HepG2 (cell line): Measurements from ENCODE around the gene IFITM5. TPM values are rescaled to one million over a fixed set of nuclear protein-coding genes. Genes with fewer than 3 reads are reported as not detected.

ENCODE experiments used
- ATAC-seq: fragments of 200-7000 bp; cut with Tn5 transposase; 3 replicates; pipeline ENCODE4 v1.9.1; 2020; ENCODE audit warnings: mild to moderate bottlenecking, moderate library complexity
- BruUV-seq: library from RNA; stranded (reverse); fragments of 400-500 nt; replicated peaks from 2 replicates; lab custom pipeline; 2021; lab: Mats Ljungman, UMichigan
- CTCF ChIA-PET: fragments of 300-600 bp; formaldehyde crosslinking; extraction: SDS; loops from one replicate; lab custom pipeline; 2021; ENCODE audit warnings: low total read pairs, inconsistent platforms, low intra/inter-chr PET ratio; lab: Yijun Ruan, JAX
- POLR2A ChIA-PET: fragments of 350-600 bp; sonication (Branson Sonifier 250); formaldehyde crosslinking; loops from one replicate; lab custom pipeline; 2020; ENCODE audit warnings: antibody characterized with exemption, inconsistent platforms; lab: Yijun Ruan, JAX
- DNase-seq: peaks from one replicate; pipeline ENCODE4 v3.0.0-alpha.2; 2015; ENCODE audit warnings: low spot score
- FAIRE-seq: peaks from 3 replicates; lab custom pipeline; 2011; peaks lifted over from hg19 to GRCh38; lab: Jason Lieb, UNC
- H2AFZ ChIP-seq: one replicate; pipeline ENCODE4 v1.6.1; 2011; ENCODE audit warnings: low read length, inconsistent platforms
- H3K27ac ChIP-seq: fragments of 300-600 bp; 3 replicates; pipeline ENCODE4 v1.8.0; 2011; ENCODE audit warnings: mixed run types, mild to moderate bottlenecking, mixed read lengths, low read length, inconsistent platforms; ENCODE audit not compliant: insufficient read depth; ENCODE audit errors: extremely low read length
- H3K27me3 ChIP-seq, 2 experiments: fragments of 200-600 bp in 1 of 2; 2 replicates in 1 of 2; 3 replicates in 1 of 2; pipeline versions ENCODE4 v1.6.0 to v1.8.0; 2011; ENCODE audit warnings: low read length in 2 of 2, mild to moderate bottlenecking in 2 of 2, moderate library complexity in 2 of 2, inconsistent platforms in 1 of 2; ENCODE audit not compliant: insufficient read depth in 2 of 2, control insufficient read depth in 1 of 2
- H3K36me3 ChIP-seq, 2 experiments: fragments of 200-600 bp in 1 of 2; replicated peaks in 1 of 2; 2 replicates in 1 of 2; 3 replicates in 1 of 2; pipeline versions ENCODE4 v1.5.1 to v1.8.0; 2011; ENCODE audit warnings: low read length in 2 of 2, inconsistent platforms in 1 of 2; ENCODE audit not compliant: insufficient read depth in 2 of 2, control insufficient read depth in 1 of 2
- H3K4me1 ChIP-seq: 2 replicates; pipeline ENCODE4 v1.5.1; 2012; ENCODE audit warnings: low read length, inconsistent platforms; ENCODE audit not compliant: insufficient read depth
- H3K4me2 ChIP-seq: 2 replicates; pipeline ENCODE4 v1.6.0; 2011; ENCODE audit warnings: low read depth, low read length, inconsistent platforms
- H3K4me3 ChIP-seq, 3 experiments: fragments of 200-600 bp in 1 of 3; sonication (generic), shearing (Covaris generic) in 1 of 3; replicated peaks in 1 of 3; 2 replicates each; pipeline ENCODE4 v1.5.1; 2011 to 2016; ENCODE audit warnings: low read length in 3 of 3, inconsistent platforms in 2 of 3, low read depth in 2 of 3, mild to moderate bottlenecking in 2 of 3, control low read depth in 1 of 3, mixed read lengths in 1 of 3; ENCODE audit not compliant: insufficient read depth in 1 of 3
- H3K79me2 ChIP-seq: one replicate; pipeline ENCODE4 v1.6.1; 2011; ENCODE audit warnings: low read length, inconsistent platforms; ENCODE audit not compliant: insufficient read depth
- H3K9ac ChIP-seq: 2 replicates; pipeline ENCODE4 v1.6.0; 2011; ENCODE audit warnings: mild to moderate bottlenecking, low read depth, low read length, inconsistent platforms; ENCODE audit not compliant: insufficient read depth
- H3K9me3 ChIP-seq: 2 replicates; pipeline ENCODE4 v1.5.1; 2012; ENCODE audit warnings: mild to moderate bottlenecking, low read length
- H4K20me1 ChIP-seq: 2 replicates; pipeline ENCODE4 v1.6.0; 2011; ENCODE audit warnings: inconsistent platforms, mild to moderate bottlenecking, low read length, moderate library complexity; ENCODE audit not compliant: insufficient read depth
- HNRNPK ChIP-seq: fragments of 200-400 bp; formaldehyde crosslinking; IDR thresholded peaks from 2 replicates; pipeline ENCODE4 v1.6.1; 2018; ENCODE audit warnings: low read length, low read depth, moderate library complexity, mild to moderate bottlenecking; ENCODE audit not compliant: poor library complexity, severe bottlenecking
- NR2F1 ChIP-seq, 2 experiments: fragments of 450-650 bp in 1 of 2; formaldehyde crosslinking in 1 of 2; IDR thresholded peaks; 2 replicates each; pipeline versions ENCODE4 v1.5.0 to v1.6.1; 2016 to 2020; ENCODE audit warnings: mild to moderate bottlenecking in 1 of 2, missing compliant biosample characterization in 1 of 2, missing genetic modification reagents in 1 of 2, moderate library complexity in 1 of 2
- PCBP1 ChIP-seq: fragments of 200-400 bp; formaldehyde crosslinking; IDR thresholded peaks from 2 replicates; pipeline ENCODE4 v1.6.1; 2017; ENCODE audit warnings: mild to moderate bottlenecking, low read depth, low read length, borderline replicate concordance
- SNAPC2 ChIP-seq: sonication (generic); formaldehyde crosslinking; IDR thresholded peaks from 2 replicates; pipeline ENCODE4 v1.8.1; 2022; ENCODE audit warnings: mild to moderate bottlenecking, missing genetic modification reagents
- UBTF ChIP-seq: sonication (generic); formaldehyde crosslinking; IDR thresholded peaks from 2 replicates; pipeline ENCODE4 v1.4.0; 2020; ENCODE audit warnings: mild to moderate bottlenecking, missing genetic modification reagents
- ZNF263 ChIP-seq: sonication (generic); formaldehyde crosslinking; IDR thresholded peaks from 2 replicates; pipeline ENCODE4 v1.4.0; 2020; ENCODE audit warnings: missing genetic modification reagents
- WGBS: methylation state at CpG from one replicate; pipeline ENCODE4 v1.1.6; 2017; ENCODE audit warnings: low lambda C conversion rate; 5-methylcytosine and 5-hydroxymethylcytosine counted together
- in situ Hi-C: cut with HindIII; loops from 2 replicates; pipeline ENCODE4 v1.10.0; 2017; ENCODE audit warnings: low pct_unique_long_range_greater_than_20kb; ENCODE audit not compliant: extremely low pct_ligation_motif_present
- intact Hi-C: fragments of 100-400 bp; cut with micrococcal nuclease; formaldehyde crosslinking; loops from one replicate; pipeline ENCODE4 v1.10.0; 2022; ENCODE audit not compliant: unreplicated experiment
- polyA plus RNA-seq, 8 experiments: library from polyadenylated mRNA; depleted of rRNA in 3 of 8; stranded (reverse) in 7 of 8; unstranded in 1 of 8; fragments of >200 nt; fragmentation: Illumina TruSeq in 4 of 8; extraction: Trizol in 4 of 8; gene quantifications; 2 replicates each; pipeline versions ENCODE4 v1.2.1 to v1.2.3, GENCODE V29; 2011 to 2016; ENCODE audit warnings: low read depth in 4 of 8, missing spikeins in 1 of 8, mixed read lengths in 1 of 8; ENCODE audit not compliant: insufficient read depth in 1 of 8
- total RNA-seq, 5 experiments: library from RNA; depleted of rRNA; stranded (reverse); fragments of >200 nt; fragmentation: Illumina TruSeq; extraction: Trizol; gene quantifications; 2 replicates each; pipeline ENCODE4 v1.2.3, GENCODE V29; 2016; ENCODE audit warnings: low read depth in 1 of 5

IFITM5 gene
- total and polyA plus RNA-seq, 2 of the 13 experiments (the other 11 are each of a cell fraction or from before 2014, with no cell fraction given) = not detected

GRCh38 chr11:268716-269145 is 30.6 kb downstream of the IFITM5 start (continued):
- TF ChIP-seq ZNF263 (CRISPR knock-in tag) = peak; percentile 45; the same call in 1 of the 2 replicates

GRCh38 chr11:267491-267994 is 31.8 kb downstream of the IFITM5 start:
- ChIA-PET POLR2A (interaction anchor here (1.1 to 1.8 kb wide), 2 partner anchors 61 to 130 kb away, joined by 3 to 9 read pairs; partner anchors contain the start of genes BET1L and RIC8A), CTCF (no interaction called here)
- TF ChIP-seq PCBP1 (0 out of 2 replicates have a peak, but pooled peaks have one; percentile 68), HNRNPK (peak; percentile 36), UBTF (0 out of 2 replicates have a peak, but pooled peaks have one; percentile 6), NR2F1 (CRISPR knock-in tag; IDR thresholded peaks at IDR 0.05) (no peak), SNAPC2 (CRISPR knock-in tag) (no peak)
- TF ChIP-seq, all 625 proteins: peak for 3

More at GRCh38 chr11:267491-267994, 31.8 kb downstream of the IFITM5 start:
- no peak overlapping the region for H3K4me3 ChIP-seq
- H3K27me3 ChIP-seq = peaks cover 0 to 22% of the 10 kb centered on the region in 2 experiments; a peak in 3 of 5 replicates
- in situ Hi-C loops (no loop called here), intact Hi-C loops (no loop called here)
- peaks cover 5% of the 10 kb centered on the region; the same call in 1 of the 2 replicates for H3K9me3 ChIP-seq
- H3K4me2 ChIP-seq = peak overlapping the region; percentile 40
- H3K9ac ChIP-seq = no peak overlapping the region
- peaks cover 44% of the 10 kb centered on the region for H3K4me1 ChIP-seq
- no peak overlapping the region for H2AFZ ChIP-seq
- ATAC-seq (peak; percentile 19; the same call in 2 of the 3 replicates), FAIRE-seq (no peak), DNase-seq (no peak)
- WGBS = 37% methylated on average over 14 of the region's 18 CpGs
- no peak overlapping the region for H3K27ac ChIP-seq
- no peaks in the 10 kb centered on the region for H3K36me3 ChIP-seq
- H4K20me1 ChIP-seq = no peaks in the 10 kb centered on the region
- no peaks in the 10 kb centered on the region for H3K79me2 ChIP-seq
- no TSS peak for BruUV-seq
